Right lobe of liver (tissue), 4 donors: ENCODE results near the gene WDR91.

Experiments
- CTCF ChIP-seq, 4 donors: fragments of 200-600 bp in 3 of 4; fragments of 450-650 bp in 1 of 4; IDR thresholded peaks; one replicate each; pipeline versions ENCODE4 v1.5.1 to v1.8.0; 2016 to 2022; ENCODE audit warnings: antibody characterized with exemption in 4 of 4, mild to moderate bottlenecking in 2 of 4
- POLR2A ChIP-seq: fragments of 450-650 bp; IDR thresholded peaks from one replicate; pipeline ENCODE4 v1.6.1; 2017; ENCODE audit warnings: antibody characterized with exemption, mild to moderate bottlenecking
- donor health status: DM: no; HTN: no; CAD: no.
- donor health status: DM: no; HTN: no; CAD: no.
- donor health status: DM: no; HTN: yes; CAD: no.

- TF ChIP-seq CTCF (IDR thresholded peaks at IDR 0.05) (no peak), POLR2A (no peak)
These were observed 36.6 kb upstream of the WDR91 start for GRCh38 chr7:135247746-135248471.
